Measurements from ENCODE around the gene ARX.

DNA sequence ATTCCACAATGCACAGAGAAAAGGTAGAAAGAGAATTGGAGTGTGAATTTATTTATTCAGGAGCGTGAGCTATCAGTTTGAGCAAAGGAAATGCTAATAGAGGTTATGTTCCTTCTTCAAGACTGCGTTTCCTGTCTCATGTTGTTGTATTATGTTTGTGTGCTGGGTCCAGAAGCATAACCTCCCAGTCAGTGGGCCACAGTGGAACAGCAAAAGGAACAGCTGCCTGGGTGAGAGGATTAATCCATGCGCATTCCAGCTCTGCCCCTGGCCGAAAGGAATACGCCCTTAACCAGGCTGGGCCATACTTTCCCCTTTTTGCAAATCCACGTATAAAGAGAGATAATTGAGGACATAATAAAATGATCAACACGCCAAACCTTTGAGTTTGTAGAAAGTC is 32.4 kb upstream of the ARX start:
- TF ChIP-seq POLR2A (IDR thresholded peaks at IDR 0.05), result no peak
- TF ChIP-seq, protein P1, sequence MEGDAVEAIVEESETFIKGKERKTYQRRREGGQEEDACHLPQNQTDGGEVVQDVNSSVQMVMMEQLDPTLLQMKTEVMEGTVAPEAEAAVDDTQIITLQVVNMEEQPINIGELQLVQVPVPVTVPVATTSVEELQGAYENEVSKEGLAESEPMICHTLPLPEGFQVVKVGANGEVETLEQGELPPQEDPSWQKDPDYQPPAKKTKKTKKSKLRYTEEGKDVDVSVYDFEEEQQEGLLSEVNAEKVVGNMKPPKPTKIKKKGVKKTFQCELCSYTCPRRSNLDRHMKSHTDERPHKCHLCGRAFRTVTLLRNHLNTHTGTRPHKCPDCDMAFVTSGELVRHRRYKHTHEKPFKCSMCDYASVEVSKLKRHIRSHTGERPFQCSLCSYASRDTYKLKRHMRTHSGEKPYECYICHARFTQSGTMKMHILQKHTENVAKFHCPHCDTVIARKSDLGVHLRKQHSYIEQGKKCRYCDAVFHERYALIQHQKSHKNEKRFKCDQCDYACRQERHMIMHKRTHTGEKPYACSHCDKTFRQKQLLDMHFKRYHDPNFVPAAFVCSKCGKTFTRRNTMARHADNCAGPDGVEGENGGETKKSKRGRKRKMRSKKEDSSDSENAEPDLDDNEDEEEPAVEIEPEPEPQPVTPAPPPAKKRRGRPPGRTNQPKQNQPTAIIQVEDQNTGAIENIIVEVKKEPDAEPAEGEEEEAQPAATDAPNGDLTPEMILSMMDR (IDR thresholded peaks at IDR 0.05), result no peak
